A549 (cell line): ENCODE results near the gene UPK3A.

ENCODE experiments used
- CHD2 ChIP-seq: fragments of 150-350 bp; IDR thresholded peaks from 2 replicates; pipeline ENCODE4 v1.6.1; 2014; ENCODE audit warnings: low read length; ENCODE audit not compliant: partially characterized antibody
- EP300 ChIP-seq, 2 experiments: fragments of >200 bp; sonication (Bioruptor Twin); formaldehyde crosslinking; IDR thresholded peaks; 2 replicates in 1 of 2; 3 replicates in 1 of 2; pipeline ENCODE4 v1.6.1; 2016 to 2017
- HDAC2 ChIP-seq: fragments of 200-600 bp; sonication (generic); IDR thresholded peaks from 2 replicates; pipeline ENCODE4 v1.6.1; 2016
- KDM1A ChIP-seq: fragments of 200-600 bp; sonication (generic); IDR thresholded peaks from 2 replicates; pipeline ENCODE4 v1.6.1; 2016; ENCODE audit warnings: low read depth, mild to moderate bottlenecking
- MAFK ChIP-seq: fragments of 450-650 bp; IDR thresholded peaks from 2 replicates; pipeline ENCODE4 v1.6.1; 2014; ENCODE audit not compliant: partially characterized antibody
- POLR2AphosphoS2 ChIP-seq: conservative IDR thresholded peaks from 2 replicates; pipeline ENCODE4 v1.6.1; 2012; ENCODE audit warnings: low read length, improper control_type of control experiment, inconsistent platforms
- RAD21 ChIP-seq, 2 experiments: fragments of >200 bp in 1 of 2; sonication (Bioruptor Twin) in 1 of 2; formaldehyde crosslinking in 1 of 2; IDR thresholded peaks in 1 of 2; conservative IDR thresholded peaks in 1 of 2; 2 replicates in 1 of 2; 3 replicates in 1 of 2; pipeline ENCODE4 v1.6.1; 2012 to 2018; ENCODE audit warnings: inconsistent platforms in 1 of 2
- ZNF302 ChIP-seq: fragments of 250-450 bp; sonication (Bioruptor Pico); IDR thresholded peaks from 2 replicates; pipeline ENCODE4 v1.9.0; 2021; ENCODE audit warnings: inconsistent platforms, mild to moderate bottlenecking, moderate library complexity
- TF ChIP-seq, protein P1 (sequence below): fragments of >200 bp; sonication (Bioruptor Twin); formaldehyde crosslinking; IDR thresholded peaks from 3 replicates; pipeline ENCODE4 v1.5.1; 2016
- TF ChIP-seq, protein P2 (sequence below): IDR thresholded peaks from 2 replicates; pipeline ENCODE4 v1.6.1; 2012; ENCODE audit warnings: low read depth, borderline replicate concordance
- TF ChIP-seq, protein P3 (sequence below): fragments of 450-650 bp; IDR thresholded peaks from 2 replicates; pipeline ENCODE4 v1.6.1; 2014; ENCODE audit warnings: antibody characterized with exemption

DNA sequence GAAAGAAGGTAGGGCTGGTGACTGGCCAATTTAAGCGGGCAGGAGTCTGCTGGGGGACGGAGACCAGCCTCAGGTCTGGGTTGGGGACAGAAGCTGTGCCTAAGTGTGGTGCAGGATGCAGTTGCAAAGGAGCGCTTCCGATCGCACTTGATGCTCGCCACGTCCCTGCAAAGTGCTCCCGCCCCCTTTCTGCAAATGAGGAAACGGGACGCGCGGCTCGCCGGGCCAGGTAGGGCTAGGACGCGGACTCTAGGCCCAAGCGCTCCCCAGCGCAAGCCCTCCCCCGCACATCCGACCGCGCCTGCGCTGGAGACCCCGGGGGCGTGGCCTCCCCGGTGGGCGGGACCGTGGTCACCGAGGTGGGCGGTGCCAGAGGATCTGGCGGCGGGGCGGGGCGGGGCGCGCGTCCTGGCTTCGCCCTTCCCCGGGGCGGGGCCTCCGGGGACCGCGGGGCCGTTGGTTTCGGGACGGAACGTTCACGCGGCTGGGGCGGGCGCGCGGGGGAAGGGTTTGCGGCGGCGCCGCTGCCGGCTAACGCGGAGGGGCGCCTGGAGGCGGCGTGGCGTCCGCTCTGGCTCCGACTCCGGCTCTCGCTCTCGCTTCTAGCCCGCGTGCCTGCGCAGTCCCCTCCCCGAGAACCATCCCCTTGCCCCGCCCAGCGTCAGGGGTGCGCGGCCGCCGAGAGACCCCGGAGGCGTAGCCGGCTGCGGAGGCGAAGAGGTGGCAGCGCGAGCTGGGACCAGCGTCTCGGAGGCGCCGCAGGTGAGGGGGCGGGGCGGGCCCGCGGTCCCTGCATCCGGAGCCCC, 24.9 kb downstream of the UPK3A start, which contains the start of gene FAM118A:
- TF ChIP-seq CHD2 (no peak), RAD21 (conservative IDR thresholded peaks at IDR 0.05 in 1 of 2, IDR thresholded peaks at IDR 0.05 in 1 of 2) (peak in 1 of 2 experiments; percentile 11; a peak in 1 of 5 replicates), POLR2AphosphoS2 (no peak), MAFK (no peak), KDM1A (no peak), EP300 (IDR thresholded peaks at IDR 0.05) (no peak), ZNF302 (no peak), HDAC2 (no peak)
- TF ChIP-seq, protein P1, sequence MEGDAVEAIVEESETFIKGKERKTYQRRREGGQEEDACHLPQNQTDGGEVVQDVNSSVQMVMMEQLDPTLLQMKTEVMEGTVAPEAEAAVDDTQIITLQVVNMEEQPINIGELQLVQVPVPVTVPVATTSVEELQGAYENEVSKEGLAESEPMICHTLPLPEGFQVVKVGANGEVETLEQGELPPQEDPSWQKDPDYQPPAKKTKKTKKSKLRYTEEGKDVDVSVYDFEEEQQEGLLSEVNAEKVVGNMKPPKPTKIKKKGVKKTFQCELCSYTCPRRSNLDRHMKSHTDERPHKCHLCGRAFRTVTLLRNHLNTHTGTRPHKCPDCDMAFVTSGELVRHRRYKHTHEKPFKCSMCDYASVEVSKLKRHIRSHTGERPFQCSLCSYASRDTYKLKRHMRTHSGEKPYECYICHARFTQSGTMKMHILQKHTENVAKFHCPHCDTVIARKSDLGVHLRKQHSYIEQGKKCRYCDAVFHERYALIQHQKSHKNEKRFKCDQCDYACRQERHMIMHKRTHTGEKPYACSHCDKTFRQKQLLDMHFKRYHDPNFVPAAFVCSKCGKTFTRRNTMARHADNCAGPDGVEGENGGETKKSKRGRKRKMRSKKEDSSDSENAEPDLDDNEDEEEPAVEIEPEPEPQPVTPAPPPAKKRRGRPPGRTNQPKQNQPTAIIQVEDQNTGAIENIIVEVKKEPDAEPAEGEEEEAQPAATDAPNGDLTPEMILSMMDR: no peak
- TF ChIP-seq, protein P2, sequence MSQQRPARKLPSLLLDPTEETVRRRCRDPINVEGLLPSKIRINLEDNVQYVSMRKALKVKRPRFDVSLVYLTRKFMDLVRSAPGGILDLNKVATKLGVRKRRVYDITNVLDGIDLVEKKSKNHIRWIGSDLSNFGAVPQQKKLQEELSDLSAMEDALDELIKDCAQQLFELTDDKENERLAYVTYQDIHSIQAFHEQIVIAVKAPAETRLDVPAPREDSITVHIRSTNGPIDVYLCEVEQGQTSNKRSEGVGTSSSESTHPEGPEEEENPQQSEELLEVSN: no peak
- TF ChIP-seq, protein P3, sequence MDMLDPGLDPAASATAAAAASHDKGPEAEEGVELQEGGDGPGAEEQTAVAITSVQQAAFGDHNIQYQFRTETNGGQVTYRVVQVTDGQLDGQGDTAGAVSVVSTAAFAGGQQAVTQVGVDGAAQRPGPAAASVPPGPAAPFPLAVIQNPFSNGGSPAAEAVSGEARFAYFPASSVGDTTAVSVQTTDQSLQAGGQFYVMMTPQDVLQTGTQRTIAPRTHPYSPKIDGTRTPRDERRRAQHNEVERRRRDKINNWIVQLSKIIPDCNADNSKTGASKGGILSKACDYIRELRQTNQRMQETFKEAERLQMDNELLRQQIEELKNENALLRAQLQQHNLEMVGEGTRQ: no peak
